ENCODE measurements around the gene KLHL26.

Gene KLHL26

DNA sequence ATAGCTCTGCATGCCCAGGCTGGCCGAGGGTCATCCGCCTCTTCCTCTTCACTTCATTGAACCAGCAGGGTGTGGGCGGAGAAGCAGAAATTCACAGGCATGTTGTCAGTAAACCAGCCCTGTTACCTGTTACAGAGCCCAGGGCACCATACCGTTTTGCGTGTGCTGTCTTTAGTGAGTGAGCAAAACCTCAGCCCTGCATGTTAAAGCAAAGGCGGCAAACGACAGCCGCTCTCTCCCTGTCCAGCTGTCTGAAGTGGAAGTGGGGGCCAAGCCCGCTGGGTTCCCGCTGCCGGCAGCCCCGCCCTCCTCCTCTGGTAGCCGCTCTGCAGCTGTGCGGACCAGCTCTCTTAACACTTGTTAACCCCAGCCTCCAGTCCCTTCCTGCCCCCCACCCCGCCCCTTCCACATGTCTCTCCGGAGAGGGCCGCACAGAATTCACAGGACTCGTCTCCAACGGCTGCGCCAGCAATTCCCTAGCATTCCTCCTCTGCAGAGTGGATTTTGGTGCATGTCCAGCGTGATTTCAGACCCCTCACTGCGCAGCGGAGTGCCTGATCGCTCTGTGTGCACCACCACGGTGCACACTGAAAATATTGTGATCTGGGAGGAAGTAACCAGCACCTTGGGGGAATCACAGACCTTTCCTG, 12.7 kb downstream of the KLHL26 start:
- DNase-seq (ENCODE audit: low spot score) = no peak

DNA sequence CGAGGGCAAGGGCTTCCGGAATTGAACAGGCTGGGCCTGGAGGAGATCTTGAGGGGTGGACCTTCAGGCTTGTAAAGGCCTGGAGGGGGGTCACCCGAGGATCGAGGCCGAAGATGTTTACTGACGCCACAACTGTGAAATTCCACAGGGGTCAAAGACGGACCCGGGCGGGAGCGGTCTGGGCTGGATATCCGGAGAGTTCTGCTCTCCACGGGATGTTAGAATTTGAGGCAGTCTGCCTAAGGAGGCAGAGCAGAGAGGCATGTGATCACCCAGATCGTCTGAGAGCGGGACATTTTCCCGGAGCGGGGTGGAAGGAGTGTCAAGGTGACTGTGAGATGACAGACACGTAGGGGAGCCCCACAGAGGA, 13.2 kb downstream of the KLHL26 start:
- no peak for DNase-seq (ENCODE audit: low spot score)

DNA sequence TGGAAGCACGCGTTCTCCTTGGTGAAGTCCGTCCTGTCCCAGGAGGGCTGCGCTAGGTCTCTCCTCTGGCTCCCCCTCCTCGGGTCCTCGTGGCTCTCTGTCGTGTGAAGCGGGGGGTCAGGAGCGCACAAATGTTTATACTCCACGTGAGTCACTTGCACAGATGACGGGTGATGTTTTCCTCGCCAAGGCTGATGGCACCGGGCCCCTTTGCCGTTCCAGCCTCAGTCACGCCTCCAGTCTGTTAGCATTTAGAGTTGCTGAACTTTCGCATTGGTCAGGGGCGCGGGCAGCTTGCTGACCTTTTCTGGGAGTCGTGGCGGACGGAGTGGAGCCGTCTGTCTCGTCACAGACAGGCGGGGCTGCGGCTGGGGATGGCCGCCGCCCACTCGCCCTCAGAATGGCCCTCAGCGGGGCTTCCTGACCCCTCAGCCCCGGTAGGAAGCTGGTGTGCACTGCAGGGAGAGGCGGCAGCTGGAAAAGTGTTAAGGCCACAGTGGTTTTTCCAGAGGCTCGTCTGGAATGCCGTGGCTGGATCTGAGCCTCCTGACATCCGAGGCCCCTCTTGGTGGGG, 13.7 kb downstream of the KLHL26 start:
- DNase-seq (ENCODE audit: low spot score) = no peak

DNA sequence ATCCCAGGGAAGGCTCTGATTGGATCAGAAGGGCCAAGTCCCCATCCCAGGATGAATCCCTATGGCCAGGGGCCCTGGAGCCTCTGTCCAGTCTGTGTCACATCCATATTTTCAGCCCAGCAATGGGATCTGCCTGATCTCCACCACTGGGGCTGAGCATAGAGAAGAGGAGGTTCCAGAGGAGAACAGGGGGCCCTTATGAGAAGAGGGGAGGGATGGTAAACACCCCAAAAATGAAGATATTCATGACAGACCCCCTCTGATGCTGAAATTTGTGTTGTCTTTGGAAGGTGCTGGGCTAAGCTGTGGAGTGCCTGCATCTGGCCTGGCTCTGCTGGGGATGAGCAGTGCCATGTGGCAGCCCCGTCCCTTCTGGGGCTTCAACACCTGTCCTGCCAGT, 14.5 kb downstream of the KLHL26 start:
- no peak for DNase-seq (ENCODE audit: low spot score)

DNA sequence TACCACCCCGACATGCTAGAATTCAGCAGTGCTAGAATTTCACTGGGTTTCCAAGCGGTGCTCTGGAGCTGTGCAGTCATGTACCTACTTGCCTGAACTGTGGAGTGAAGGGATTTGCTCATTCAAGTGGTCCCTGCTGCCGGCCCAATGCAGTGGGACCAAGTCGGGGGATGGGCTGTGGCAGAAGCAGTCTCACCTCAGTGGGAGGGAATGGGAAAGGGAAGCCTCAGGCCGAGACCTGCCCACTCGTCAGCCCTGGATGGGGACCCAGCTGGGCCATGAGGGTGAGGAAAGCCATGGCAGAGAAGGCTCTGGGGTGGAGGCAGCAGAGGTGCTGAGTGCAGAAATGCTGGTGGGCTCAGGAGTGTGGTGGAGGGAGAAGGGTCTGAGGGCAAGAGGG, 14.9 kb downstream of the KLHL26 start:
- no peak for DNase-seq (ENCODE audit: low spot score)

DNA sequence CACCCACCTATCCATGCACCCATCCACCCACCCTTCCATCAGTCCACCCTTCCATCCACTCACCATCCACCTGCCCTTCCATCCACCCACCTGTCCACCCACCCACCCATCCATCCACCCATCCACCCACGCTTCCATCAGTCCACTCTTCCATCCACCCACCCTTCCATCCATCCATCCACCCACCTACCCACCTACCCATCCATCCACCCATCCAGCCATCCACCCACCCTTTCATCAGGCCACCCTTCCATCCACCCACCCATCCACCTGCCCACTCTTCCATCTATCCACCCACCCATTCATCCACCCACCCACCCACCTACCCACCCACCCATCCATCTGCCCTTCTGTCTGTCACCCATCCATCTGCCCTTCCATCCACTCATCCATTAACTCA, 17.0 kb downstream of the KLHL26 start:
- DNase-seq (ENCODE audit: low spot score) = no peak

DNA sequence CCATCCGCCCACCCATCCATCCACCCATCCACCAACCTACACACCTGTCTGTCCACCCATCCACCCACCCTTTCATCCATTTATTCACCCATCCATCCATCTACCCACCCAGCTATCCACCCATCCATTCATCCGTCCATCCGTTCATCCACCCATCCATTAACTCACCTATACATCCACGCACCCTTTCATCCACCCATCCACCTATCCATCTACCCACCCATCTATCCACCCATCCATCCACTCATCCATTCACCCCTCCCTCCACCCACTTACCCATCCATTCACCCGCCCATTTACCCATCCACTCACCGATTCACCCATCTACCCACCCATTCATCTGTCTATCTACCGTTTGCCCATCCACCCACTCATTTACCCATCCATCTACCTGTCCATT, 17.6 kb downstream of the KLHL26 start:
- DNase-seq (ENCODE audit: low spot score) = no peak

DNA sequence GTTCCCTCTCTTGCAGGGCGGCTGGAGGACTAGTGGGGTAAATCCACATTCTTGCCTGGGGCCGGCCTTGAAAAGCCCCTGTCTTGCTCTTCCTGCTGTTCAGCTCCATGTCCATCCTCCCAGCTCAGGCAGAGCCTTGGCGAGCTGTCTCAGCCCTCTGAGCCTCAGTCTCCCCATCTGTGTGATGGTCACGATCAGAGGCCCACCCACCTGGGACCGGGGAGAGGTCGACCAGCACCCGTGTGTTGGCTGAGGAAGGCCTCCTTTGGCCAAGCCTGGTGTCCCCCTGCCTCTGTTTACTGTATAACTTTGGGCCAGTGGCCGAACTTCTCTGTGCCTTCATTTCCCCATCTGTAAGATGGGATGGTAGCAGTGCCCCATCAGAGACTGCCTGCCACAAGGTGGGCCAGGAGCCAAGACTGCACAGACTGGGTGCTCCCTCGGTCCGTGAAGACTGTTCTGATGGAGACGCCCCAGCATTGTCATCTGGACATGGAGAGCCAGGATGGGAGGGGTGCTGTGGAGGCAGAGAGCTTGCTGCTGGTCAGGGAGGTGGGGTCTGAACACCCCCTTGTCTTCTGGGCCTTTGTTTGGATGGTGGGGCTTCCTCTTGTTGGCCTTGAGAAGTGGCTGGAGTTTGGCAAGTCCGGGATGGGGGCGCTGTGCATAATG, 18.5 kb downstream of the KLHL26 start:
- no peak for DNase-seq (ENCODE audit: low spot score)

DNA sequence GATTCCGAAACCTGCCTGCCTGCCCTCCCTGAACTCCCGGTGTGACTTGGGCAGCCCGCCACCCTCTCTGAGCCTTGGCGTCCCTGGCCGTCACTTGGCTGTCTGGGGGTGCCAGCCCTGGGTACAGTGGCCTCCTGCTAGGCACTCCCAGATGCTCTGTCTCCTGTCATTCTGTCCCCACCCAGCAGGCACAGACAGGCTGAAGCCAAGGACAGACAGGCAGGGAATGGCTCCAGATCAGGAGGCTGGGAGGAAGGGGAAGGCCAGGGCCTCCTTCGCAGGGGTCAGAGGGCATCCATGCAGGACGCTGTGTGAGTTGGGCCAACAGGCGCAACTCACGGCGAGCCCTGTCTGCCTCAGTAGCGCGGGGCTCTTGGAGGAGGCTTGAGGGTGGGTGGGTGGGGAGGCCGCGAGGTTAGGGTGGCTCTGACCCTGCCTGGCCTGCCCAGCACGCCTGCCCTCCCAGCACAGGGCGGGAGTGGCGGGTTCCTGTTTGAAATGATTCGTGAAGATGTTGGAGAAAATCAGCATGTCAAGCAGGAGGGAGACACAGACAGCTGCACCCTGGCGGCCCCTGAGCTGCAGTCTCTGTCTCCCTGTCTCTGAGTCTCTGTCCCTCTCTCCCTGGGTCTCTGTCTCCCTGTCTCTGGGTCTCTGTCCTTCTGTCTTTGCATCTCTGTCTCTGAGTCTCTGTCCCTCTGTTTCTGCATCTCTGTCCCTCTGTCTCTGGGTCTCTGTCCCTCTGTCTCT, 19.7 kb downstream of the KLHL26 start:
- DNase-seq (ENCODE audit: low spot score) = no peak

DNA sequence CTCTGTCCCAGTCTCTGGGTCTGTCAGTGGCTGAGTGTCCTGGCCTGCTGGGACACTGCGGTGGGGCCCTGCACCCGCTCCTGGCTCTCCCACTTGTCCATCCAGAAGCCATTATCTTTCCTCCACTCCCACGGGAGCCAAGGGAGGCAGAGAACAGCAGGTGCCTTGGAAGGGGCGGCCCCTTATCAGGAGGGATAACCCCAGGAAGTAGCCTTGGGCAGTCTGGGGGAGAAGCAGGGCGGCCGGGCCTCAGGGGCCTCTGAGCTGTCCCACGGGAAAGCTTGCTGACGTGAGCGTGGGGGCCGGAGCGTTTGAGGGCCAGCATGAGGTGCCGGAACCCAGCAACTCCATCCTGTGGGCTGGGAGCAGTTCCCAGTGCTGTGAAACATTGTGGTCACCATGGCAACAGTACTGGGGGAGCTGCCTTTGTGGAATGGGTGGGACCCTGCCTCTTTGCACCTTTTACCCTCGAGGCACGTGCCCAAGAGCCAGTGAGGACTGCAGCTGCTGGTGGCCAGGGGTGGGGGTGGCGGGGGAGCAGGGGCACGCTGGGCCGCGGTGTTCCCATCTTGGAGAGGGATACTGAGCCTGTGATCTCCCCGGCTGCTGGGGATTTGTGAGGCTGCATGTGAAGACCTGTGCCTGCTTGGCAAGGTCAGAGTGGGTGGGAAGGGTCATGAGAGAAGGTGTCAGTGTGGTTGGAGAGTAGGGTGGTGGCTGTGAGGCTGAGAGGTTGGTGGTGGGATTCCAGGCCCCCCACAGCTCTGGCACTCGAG, 20.9 kb downstream of the KLHL26 start:
- no peak for DNase-seq (ENCODE audit: low spot score)

DNA sequence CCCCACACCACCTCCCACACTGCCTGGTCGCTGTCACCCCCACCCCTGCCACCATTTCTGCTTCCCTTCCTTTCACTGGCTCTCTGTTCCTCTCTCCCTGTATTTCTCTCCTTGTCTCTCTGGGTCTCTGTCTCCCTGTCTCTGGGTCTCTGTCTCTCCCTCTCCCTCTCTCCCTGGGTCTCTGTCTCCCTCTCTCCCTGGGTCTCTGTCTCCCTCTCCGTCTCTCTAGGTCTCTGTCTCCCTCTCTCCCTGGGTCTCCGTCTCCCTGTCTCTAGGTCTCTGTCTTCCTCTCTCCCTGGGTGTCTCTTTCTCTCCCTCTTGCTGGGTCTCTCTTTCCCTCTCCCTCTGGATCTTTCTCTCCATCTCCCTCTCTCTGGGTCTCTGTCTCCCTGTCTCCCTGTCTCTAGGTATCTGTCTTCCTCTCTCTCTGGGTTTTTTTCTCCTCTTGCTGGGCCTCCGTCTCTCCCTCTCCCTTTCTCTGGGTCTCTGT, 21.6 kb downstream of the KLHL26 start:
- DNase-seq (ENCODE audit: low spot score) = no peak

DNA sequence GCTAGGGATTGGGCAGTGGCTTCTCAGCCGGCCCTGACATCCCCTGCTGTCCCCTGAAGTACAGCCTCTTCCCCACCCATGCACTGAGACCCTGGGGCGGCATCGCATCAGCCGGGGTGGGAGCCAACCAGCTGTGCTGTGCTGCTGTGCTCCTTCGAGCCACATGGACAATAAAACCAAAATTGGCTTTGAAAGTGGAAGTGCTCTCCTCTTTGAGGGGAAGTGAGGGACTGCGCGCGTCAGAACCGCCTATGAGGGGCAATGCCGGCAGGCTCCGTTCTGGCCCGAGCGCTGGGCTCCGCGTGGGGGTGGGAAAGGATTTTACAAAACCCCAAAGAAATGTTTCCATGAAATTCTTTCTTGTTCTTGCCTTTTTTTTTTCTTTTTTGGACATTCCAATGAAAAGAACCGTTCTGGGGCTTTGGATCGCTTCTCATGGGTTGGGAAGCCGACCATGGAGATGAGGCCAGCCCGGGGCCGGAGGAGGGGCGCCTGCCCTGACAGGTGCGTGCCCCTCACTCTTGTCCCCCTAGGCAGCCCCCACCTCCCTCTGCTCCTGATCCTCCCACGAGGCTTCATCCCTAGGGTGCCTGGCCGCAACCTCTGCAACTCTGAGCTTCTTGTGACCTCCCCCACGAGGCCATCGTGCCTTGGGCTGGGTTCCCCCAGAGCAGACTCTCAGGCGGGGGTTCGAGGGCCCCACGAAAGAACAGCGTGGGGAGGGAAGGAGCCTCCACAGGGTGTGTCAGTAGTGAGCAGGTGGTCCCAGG, 22.6 kb downstream of the KLHL26 start:
- no peak for DNase-seq (ENCODE audit: low spot score)

DNA sequence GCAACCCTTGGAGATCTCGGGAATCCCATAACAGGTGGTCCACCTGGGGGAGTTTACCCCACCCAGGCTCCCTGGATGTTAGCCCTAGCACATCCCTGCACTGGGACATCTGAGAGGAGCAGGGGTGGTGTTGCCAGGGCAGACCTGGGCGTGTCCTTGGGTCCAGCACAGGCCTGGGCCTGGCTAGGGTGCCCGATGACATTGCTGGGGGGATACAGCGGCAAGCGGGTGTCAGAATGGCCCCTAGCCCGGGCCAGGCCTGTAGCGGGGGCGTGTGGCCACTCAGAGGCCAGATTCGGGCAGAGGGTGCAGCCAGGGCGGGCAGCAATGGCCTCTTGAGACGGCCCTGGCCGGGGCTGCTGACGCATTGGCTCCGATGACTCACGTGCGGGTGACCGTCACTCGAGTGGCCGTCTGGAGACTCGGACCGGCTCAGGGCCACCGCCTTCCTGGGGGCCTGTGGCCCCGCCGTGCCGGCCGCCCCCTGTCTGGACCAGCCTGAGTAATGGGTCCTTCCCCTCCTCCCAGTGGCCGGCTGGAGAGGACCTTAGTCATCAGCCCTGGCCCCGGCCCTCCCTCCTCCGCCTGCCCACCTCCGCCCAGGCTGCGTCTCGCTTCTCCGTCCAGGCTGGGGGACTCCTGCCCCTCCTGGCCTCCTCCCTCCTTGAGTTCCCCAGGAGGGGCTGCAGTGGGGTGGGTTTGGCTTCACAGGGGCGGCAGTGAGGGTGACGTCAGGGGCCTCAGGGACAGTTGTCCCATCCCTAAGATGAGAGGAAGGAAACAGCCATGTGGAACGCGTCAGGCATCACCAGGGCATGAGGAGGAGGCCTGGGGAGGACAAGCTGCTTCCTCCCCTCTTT, 23.5 kb downstream of the KLHL26 start:
- DNase-seq (ENCODE audit: low spot score) = no peak

DNA sequence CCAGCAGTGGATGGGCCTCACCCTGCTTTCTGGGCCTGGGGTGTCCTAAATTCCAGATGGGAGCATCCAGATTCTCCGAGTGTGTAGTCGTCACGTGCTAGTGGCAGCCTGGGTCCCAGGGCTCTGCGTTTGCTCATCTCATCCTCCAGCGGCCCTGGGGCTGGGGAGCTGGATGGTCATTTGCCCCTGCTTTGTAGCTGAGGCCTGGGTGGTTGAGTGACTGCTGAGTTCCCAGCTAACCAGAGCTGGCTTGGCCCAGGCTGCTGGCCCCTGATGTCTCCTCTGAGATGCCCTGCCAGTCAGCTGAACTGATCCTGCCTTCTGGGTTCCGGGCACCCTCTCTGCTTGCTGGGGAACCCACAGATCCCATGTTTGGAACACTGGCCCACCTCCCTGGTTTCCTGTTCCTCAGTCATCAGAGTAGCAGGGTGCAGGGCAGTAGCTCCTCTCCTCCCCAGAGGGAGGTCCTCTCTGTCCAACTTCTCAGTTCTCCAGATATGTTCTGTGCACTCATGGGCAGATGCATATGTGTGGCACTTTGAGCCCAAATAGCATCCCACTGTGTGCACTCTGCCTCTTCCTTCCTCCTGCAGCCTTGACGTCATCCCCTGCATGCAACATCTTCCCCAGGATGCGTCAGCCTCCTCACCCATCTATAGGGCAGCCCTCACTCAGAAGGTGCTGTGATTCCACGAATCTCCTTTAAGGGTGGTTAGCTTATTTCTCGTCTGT, 24.3 kb downstream of the KLHL26 start:
- DNase-seq (ENCODE audit: low spot score) = no peak

DNA sequence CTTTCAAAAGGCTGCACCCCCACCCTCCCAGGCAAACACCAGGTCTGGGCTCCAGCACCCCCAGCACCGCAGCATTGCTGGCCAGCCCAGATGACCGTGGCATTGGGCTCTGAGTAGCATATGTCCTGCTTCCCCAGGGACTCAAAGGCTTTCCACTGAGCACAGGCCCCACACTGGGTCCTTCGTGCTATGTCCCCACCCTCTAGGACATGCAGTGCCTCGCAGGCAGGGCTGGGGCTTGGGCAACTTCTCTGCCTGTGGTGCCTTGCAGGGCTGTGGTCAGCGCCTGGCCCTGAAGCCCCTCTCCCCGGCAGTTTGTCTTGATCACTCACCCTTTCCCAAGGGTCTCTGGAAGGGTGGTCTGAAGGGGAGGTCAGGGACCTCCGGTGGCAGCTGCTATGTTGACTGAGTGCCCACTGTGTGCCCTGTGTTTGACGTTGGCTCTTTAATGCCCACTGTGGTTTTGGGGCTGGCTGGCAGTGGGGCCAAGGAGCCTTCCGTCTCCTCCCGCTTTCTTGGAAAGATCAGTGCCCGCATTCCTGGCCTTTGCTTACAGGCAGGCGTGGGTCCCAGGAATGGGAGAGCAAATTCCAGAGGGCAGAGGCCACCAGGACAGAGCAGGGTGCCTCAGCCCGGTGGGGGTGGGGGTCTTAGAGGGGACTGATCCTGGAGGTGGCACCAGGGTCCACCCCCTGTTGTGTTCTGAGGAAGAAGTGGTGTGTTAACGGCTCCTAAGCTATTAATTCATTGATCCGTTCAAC, 26.3 kb downstream of the KLHL26 start:
- no peak for DNase-seq (ENCODE audit: low spot score)

DNA sequence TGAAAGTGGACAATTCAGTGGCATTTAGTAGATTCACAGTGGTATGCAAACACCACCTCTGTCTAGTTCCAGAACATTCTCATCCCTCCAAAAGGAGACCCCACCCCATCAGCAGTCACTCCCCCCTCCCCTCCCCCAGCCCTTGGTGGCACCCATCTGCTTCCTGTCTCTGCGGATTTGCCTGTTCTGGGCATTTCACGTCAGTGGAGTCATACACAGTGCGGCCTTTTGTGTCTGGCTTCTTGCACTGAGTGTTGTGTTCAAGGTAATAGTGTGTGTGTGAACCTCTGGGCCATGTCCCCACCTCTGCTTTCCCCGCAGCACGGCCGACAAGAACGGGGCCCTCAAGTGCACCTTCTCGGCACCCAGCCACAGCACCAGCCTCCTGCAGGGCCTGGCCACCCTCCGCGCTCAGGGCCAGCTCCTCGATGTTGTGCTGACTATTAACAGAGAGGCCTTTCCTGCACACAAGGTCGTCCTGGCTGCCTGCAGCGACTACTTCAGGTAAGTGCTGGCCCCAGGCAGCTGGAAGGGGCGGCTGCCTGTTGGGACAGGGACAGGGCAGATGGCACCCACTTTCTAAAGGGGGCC, 27.2 kb downstream of the KLHL26 start:
- no peak for DNase-seq (ENCODE audit: low spot score)

DNA sequence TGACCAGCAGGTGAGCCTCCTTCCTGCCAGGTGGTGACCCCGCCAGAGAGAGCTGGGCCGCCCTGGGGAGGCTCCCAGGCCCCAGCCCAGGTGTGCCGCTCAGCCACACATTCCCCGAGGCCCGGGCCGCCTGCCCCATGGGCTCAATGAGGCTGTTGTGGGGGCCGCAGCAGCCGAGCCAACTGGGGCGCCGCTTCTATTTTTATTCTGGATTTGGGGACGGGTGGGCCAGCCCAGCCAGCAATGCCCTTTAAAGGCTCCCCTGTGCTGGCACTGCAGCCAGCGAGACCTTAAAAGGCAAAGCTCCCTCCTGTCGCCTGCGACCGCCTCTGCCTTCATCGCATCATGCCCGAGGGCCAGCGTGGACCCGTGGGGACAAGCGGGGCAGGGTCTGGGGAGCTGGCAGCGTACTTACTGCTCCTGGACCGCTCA, 29.0 kb downstream of the KLHL26 start:
- DNase-seq (ENCODE audit: low spot score) = no peak

DNA sequence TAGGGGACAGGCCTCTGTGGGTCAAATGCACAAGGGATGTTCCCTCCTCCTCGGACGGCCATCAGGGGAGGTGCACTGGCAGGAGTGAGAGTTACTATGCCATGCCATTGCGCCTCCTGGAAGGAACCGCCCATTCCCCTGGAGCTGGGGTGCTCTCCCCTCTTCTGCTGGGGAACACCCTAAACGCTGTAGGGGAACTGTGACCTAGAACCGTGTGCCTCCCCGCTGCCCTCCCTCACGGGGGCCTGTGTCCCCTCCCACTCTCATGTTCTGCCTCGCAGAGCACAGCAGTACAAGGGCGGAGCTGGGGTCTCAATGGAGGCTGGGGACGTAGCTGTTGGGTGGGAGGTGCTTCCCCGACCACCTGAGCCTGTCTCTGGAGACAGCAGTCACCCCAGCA, 29.5 kb downstream of the KLHL26 start:
- DNase-seq (ENCODE audit: low spot score) = no peak

DNA sequence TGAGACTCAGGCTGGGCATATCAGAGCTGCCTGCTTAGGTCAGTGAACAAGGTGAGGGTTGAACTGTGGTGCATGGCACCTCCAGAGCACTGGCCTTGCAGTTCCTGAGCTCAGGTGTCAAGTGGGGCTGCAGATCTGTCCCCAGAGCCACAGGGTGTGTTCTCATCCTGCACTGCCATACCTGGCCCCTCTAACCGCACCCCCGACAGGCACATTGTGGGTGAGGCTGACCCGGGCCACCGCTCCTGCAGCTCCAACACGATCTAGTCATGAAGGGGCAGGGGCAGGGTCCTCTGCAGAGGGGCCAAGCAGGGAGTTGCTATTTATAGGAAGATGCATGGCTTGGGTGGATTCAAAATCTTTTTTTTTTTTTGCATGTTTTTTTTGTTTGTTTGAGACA, 30.0 kb downstream of the KLHL26 start:
- DNase-seq (ENCODE audit: low spot score) = no peak

All from hematopoietic multipotent progenitor cell treated with erythropoietin and hydrocortisone succinate and interleukin-3 and kit ligand, for 15 days (in vitro differentiated cells).